ENCODE data around the gene GATAD2A.

Gene GATAD2A

DNA sequence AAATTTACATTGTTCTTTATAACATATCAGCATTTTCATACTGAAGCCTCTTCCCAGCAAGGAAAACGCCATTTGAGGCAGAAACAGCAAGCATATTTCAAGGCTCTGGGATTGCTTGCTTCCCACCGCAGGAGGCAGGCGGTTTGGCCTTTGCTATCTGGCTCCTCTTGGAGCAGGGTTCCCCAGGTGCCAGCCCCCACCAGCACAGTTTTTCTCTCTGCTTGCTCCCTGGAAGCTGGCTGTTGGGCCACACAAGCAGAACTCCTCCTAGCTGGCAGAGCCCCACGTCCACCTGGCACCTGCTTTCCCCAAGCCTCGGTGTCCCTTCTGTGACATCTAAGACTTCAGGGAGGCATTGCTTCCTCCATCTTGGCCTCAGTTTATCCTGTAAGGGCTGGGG, 16.7 kb downstream of the GATAD2A start:
- no peak for DNase-seq

DNA sequence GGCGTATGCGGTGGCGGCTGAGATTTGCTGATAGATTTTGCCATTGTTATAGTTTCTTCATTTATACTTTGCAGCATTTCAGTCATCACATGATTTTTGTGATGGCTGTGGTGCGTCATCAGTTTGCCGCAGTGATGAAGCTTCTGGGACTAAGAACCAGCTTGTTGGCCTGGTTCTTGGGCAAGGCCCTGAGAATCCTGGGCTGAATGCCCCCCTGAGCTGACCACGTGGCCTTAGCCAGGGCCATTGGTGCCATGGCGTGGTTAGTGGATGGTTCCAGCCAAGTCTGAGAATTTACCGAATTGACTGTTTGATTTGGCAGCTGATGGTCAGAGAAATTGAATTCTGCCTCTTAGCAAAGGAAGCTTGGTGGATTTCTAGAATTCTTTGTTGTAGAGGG, 17.8 kb downstream of the GATAD2A start:
- no peak for DNase-seq

DNA sequence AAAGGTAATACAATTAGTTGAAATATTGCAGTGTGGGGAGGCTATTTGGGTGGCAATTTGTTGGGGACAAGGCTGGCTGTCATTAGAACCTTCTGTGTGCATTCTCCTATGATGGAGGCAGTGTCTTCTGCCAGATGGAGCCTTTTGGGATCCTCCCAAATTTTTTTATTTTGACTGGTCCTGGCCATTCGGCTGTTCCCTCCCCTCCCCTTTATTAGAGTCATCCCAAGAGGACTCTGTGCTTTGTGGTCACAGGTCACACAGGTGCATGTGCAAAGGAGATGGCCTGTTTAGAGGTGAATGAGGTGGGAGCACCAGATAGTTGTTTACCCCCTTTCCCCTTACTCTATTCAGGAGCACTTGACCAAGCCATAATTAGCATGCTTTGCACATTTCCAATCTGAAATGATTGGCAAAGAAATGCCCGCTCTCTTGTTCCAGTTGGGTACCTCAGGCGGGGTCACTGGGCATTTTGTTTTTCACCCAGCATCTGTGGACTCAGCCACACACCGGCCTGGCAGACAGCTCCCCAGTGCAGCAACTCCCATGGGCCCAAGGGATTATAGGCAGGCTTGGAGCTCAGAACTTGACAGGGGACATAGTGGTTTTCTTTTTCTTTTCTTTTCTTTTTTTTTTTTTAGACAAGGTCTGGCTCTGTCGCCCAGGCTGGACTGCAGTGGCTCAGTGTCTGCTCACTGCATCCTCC, 19.8 kb downstream of the GATAD2A start:
- DNase-seq: no peak

DNA sequence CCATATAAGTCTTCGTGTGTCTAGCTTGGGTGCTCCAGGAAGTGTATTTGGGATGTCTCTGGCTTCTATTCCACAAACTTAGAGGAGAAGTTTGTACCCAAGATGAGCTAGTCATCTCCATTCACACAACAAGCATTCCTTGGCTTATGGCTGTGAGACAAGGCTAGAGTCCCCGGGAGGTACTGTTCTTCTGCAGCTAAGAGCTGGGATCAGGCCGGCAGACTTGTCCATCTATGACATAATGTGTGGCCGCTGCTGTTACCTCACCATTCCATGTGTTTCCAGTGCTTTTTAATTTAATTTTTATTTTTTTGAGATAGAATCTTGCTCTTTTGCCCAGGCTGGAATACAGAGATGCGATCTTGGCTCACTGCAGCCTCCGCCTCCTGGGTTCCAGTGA, 20.7 kb downstream of the GATAD2A start:
- no peak for DNase-seq

DNA sequence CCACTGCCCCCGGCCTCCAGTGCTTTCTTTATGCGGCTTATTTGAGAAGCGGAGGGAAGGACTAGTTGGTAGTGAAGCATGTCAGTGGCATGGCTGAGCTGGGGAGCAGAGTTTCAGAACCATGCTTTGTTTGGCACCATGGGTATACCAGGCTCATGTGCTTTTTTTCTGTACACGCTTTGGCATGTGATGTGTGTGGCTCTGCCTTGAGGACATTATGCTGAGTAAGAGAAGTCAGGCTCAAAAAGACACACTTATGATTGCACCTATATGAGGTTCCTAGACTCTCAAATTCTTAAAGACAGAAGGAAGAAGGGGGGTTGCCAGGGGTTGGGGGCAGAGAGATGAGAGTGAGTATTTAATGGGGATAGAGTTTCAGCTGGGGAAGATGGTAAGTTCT, 21.3 kb downstream of the GATAD2A start:
- DNase-seq: no peak

DNA sequence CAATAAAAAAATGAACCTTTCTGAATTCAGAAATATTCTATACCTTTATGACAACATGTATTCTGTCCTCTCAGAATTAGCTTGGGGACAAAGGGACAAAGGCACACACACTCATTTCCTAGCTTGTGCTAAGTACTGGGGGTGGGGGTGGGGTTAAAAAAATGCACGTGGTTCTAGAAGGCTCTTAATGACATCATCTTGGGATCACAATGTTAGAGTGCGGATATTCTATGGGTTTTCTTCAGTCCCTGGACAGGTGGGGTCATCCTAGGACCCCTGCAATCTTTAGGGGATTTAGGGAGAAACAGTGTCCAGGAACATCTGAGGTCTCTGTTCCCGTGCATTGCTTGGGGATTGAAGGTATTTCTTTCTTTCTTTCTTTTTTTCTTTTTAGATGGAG, 21.8 kb downstream of the GATAD2A start:
- no peak for DNase-seq

DNA sequence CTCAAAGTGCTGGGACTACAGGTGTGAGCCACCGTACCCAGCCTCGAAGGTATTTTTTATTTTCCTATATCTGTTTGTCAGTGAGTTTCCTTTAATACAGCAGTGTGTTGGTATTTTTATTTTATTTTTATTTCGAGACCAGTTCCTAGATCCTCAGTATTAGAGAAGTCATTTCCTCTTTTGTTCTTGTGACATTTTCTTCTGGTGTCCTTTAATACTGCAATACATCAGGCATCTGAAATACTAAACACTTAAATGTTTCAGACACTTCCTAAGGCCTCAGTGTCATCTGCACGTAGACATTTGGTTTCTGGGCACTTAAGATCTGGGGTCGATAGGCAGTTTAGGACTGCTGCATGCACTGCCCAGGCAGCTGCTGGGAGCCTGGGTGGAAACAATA, 22.5 kb downstream of the GATAD2A start:
- no peak for DNase-seq

DNA sequence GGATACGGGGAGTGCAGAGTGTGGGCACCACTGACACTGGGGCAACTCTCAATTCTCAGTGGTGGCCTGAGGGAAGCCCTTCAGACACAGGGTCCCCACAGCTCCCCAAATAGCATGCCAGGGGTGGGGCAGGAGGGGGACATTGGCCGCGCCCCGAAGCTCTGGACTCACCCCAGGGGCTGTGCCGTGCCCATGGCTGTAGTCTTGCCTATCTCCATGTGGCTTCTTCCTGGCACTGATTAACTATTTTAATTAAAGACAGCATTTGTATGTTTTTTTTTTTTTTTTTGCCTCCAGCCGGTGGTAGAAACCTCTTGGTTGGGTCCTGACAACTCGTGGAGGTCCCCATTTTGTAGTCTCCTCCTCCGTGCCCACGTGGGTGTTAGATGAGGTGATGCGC, 23.3 kb downstream of the GATAD2A start:
- no peak for DNase-seq

DNA sequence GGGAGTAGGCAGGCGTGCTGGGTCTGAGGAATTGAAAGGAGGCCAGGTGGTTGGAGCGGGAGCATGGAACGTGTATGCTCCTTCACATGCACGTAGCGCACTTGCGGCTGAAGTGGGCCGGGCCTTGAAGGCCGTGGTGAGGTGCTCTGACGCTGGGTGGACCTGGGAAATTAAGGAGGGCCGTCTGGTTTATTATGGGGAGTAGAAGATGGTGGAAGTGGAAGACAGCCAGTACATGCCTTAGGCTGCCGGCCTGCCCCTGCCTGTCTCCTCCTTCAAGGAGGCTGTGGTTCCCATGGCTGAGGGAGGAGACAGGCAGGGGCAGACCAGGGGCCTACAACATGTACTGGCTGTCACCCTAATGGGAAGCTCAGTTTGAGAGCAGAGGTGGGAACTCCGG, 23.9 kb downstream of the GATAD2A start:
- no peak for DNase-seq

DNA sequence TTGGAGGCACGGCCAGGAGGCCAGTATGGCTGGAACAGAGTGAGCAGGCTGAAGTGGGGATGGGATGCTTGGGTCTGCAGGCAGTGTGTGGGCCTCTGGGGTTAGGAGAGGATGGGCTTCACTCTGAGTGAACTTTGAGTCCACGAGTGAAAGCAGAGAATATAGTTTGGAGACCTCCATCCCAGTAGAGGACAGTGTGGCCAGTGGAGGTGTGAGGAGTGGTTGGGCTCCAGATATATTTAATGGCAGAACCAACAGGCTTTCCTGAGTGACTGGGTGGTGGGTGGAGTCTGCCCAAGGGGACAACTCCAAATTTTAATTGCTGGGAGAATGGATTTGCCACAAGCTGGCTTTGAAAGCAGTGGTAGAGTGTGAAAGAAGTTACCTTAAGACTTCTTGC, 27.3 kb downstream of the GATAD2A start:
- no peak for DNase-seq

DNA sequence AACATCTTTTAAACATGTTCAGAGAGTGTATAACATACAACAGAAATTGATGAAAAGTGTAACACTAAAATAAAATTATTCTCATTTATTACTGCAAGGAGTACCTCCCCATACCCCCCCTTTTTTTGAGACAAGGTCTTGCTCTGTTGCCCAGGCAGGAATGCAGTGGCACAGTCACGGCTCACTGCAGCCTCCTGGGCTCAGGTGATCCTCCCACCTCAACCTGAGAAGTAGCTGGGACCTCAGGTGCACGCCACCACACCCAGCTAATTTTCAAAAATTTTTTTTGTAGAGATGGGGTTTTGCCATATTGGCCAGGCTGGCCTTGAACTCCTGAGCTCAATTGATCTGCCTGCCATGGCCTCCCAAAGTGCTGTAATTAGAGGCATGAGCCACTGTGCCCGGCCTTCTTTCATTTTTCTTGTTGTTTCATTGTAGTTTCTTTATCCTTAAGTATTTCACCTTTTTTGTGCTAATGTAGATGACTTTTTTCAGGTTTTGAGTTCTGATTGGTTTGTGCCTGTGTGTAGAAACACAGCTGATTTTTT, 28.3 kb downstream of the GATAD2A start:
- DNase-seq: no peak

DNA sequence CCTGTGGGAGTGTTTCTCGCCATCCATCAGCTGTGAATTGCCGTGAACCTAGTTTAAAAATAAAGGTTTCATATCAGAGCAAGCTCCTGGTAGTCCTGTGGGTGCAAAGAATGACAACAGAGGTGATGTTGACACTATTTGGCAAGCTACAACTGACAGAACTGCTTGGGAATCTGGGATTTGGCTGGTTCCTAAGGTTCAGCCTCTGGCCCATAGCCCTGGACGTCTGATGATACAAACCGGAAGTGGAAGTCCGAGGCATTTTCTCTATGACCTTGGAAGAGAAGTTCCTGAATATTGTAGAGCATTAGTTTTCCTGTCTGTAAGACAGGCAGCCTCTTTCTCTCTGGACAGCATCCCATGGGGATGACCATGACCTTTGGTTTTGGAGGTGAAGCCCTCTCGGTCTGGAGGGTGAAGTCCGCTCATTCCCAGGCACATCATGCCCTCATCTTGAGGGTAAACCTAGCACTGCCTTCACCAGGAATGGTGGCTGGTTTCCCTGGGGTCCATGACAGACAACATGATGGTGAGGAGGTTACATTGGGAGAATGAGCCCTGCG, 29.1 kb downstream of the GATAD2A start:
- no peak for DNase-seq

DNA sequence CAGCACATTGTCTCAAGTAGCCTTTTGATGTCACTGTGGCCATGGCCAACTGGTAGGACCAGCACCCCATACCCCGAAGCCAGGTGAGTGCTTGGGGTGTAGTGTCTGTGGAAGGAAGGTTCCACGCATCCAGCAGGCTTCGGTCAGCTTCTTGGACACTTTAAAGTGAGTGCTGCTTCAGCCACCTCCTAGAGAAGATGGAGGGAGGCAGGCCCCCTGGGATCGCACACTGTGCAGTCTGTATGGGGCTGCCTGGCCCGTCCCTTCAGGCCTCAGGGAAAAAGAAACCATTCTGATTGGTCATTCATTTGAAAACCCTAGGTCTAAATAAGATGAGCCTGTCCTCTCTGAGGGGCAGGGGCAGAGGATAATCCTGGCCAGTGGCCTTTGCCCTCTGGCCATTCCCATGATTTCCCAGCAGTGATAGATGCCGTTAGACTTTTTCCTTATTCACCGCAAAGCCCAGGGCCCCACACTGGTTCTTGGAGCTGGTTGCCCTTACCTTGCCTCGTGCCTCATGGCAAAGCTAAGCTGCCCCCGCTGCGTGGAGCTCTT, 30.7 kb downstream of the GATAD2A start:
- no peak for DNase-seq

DNA sequence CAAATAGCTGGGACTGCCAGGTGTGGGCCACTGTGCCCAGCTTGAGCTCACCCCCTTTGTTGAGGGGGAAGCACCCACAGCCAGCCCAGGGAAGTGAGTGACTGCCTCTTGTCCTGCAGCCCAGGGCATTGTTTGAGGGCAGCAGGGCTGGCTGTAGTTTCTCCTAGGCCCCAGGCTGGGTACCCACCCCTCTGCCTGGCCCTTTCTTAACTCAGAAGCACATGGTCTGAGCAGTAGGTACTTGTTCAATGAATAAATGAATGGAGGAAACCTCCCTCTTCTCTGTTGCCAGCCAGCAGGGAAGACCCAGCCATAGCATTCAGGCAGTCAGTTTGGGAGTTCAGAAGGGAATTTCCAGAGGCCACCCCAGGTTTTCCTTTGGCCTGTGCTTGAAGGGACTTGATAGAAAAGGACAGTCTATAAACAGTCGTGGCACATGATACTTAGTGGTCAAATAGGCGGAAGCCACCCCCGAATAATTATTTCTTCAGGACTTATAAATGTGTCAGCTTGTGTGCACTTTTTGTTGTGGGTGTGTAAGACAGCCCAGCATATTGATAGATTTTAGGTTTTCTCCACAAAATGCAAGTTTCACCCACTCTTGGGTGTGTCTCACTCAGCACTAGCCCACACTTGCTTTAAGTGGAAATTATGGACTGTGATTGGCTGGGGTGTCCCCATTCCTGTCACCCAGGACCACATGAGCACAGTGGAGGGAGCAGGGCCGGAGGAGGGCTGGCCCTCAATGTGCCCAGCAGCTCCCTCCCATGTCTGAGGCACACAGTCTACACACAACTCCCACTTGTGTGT, 33.1 kb downstream of the GATAD2A start:
- DNase-seq: no peak

DNA sequence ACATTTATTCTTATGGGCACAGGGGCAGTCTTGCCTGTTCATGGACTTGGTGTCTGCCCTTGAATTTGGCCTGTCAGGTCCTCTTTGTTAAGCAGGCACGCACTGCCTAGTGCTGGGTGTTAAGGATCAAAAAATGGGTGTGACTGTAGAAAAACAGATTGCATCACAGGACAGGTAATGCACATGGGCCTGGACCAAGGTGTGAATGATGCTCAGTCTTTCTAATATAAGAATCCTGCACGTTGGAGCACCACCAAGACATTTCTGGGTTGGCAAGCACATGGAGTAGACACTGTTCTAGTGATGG, 33.7 kb downstream of the GATAD2A start:
- DNase-seq: no peak

DNA sequence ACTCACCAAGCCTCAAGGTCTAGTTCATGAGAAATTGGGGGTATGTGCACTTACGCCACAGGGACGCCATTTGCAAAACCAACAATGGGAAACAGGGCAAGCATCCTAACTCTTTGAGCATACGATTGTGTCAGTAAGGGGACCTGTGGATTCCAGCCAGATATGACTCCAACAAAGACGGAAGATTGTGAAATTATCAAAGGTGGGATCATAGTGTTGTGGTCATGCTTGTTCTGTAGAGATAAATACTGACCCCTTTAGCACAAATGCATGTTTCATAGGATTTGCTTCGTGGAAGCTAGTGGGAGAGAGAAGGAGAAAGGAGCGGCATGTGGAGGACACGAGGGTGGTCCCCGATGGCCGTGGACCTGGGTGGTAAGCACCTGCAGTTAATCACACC, 37.8 kb downstream of the GATAD2A start:
- DNase-seq: no peak

DNA sequence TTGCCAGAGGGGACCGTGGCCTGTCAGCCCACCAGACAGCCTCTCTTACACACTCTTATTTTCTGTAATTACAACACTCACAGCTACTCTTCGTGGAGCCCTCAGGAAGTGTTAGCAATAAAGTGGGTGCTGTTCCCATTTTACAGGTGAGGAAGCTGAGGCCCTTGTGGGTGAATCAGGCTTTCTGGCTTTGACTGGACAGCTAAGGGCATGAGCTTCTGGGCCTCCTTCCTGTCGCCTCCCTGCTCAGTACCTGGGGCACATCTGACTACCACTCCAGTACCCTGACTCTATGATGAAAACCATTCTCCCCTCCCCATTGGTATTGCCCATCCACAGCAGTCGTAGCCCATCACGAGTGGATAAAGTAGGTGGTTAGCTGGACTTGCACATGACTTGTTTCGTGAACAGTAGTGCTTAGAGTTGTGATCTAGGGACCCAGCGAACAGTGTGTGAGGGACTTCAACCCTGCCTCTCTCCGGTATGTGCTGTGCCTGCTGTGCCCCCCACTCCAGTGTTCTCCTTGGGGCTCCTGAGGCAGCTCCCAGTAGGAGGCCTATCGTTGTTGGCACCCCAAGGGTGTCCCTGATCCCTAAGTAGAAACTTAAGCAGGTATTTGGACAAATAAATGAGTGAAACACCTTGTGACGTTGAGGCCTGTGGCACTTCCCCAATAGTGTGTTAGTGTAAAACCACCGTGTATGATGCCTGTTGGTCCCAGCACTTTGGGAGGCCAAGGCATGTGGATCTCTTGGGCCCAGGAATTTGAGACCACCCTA, 38.6 kb downstream of the GATAD2A start:
- DNase-seq: no peak

DNA sequence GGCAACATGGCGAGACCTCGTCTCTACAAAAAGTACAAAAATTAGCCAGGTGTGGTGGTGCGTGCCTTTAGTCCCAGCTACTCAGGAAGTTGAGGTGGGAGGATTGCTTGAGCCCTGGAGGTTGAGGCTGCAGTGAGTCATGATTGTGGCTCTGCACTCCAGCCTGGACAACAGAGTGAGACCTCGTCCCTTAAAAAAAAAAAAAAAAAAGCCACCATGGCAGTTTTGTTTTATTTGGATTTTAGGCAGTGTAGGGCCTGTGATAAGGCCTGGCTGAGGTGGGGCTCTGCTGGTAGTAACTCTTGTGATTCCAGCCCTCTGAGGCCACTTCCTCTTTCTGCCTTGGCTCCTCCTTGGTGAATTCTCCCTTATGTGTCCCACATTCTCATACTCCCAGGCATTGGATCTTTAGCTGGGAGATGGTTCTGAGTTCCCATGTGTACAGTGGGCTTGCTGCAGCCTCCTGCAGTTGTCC, 39.2 kb downstream of the GATAD2A start:
- DNase-seq: no peak

DNA sequence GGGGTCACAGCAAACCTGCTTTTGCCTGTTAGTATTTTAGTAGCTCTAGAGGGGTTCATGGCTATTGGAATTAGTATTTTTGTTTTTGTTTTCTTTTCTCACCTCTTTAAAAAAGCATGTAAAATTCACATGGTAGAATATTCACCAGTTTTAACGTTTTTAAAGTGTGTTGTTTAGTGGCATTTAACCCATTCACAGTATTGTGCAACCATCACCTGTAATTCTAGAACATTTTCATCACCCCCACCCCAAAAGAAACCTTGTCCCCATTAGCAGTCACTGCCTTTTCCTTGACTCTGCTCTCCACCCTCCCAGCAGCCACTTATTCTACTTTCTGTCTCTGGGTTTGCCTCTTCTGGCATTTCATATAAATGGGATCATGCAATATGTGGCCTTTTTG, 39.8 kb downstream of the GATAD2A start:
- DNase-seq: no peak

DNA sequence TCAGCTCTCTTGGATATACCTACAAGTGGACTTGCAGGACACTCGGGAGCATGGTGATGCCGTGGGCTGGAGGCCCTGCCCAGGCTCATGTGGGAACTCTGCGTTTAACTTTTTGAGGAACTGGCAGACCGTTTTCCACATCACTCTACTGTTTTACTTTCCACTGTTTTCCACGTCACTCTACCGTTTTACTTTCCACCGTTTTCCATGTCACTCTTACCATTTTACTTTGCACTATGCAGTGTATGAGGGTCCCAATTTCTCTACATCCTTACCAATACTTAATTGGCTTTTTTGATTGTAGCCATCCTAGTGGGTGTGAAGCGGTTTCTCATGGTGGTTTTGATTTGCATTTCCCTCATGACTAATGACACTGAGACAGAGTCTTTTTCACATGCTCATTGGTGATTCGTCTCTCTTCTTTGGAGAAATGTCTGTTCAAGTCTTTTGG, 40.5 kb downstream of the GATAD2A start:
- no peak for DNase-seq

DNA sequence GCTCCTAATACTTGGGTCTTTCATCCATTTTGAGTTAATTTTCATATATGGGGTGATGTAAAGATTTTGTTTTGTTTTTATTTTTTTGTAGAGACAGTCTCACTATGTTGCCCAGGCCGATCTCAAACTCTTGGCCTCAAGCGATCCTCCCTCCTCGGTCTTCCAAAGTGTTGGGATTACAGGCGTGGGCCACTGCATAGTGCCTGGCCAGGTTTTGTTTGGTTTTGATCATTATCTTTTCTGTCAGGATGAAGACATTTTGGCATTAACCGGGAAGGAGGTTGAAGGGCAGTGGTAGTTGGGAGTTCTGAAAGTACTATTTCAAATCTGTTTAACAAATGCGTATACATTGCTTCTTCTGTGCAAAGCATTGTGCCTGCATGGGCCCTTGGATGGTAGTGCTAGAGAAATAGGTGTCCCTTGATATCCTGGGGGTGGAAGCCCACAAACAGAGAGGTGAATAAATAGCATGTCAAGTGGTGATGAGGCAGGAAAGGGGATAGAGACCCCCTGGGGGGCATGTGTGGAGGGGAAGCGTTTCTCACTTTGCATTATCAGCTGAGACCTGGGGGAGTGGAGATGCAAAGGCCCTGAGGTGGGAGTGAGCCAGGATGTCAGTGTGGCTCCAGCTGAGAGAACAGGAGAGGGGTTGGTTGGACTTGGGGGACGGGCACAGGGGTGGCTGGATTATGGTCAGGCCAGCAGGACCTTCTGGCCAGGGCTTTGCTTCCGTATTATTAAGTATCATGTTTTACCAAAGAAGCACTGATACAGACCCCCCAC, 41.4 kb downstream of the GATAD2A start:
- DNase-seq: no peak
